ENCODE measurements around the gene OR5D16.
"Not testable (repeated sequence)": the region's sequence is repeated elsewhere in the genome, so short reads cannot be mapped to it uniquely, and the experiment has no call there.

Gene OR5D16

DNA sequence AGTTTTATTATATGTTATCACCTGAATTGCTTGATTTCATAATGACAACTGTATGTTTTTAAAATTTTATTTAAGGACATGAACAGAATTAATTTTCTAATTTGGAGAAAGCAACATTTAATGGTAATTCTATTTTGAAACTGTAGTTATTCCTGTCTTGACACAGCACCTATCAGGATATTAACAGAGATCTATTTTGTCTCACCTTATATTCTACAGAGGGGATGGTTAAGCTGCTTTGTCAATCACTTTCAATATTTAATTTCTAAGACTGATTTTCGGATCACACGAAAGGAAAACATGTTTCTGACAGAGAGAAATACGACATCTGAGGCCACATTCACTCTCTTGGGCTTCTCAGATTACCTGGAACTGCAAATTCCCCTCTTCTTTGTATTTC, at the start of gene OR5D16:
TSS of gene OR5D16 (plus strand) at position 301 of the 400 bp plus-strand sequence. CDS start at position 301, 0 bp downstream.
- DNase-seq (ENCODE audit: low spot score), result no peak

DNA sequence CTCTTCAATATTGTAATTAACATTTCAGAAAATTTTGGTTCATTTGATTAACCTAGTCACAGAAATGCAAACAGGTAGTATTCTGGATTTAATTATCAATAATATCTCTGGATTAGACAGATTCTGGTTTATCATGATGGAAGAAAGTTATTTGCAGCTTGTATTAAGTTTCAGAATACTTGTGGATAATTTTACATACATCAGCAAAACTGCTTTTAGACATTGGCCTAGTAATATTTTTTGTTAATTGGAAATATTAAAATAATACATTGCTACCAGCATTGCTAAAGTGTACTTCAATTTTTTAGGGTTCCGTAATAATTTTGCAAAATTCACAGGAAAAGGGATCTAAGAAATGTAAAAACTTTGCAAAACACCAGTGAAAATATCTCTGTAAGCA, 46.9 kb upstream of the OR5D16 start:
- DNase-seq (ENCODE audit: low spot score), result no peak

DNA sequence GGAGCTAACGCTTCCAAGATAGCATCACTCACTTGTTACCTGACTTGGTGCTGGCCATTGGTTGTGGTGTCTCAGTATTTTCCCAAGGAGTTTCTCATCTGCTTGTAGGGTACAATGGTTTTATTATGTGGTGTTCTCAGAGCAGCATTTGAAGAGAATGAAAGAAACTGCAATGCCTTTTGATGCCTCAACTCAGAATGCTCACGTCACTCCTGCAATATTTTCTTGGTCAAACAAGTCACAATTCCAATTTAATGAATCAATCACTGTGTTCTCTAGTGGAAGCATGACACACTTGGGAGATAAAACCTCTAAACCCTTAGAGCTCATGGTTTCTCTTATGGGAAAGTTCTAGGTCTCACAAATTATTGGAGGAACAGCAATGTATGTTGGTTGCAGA, 45.2 kb upstream of the OR5D16 start:
- DNase-seq (ENCODE audit: low spot score), result no peak

DNA sequence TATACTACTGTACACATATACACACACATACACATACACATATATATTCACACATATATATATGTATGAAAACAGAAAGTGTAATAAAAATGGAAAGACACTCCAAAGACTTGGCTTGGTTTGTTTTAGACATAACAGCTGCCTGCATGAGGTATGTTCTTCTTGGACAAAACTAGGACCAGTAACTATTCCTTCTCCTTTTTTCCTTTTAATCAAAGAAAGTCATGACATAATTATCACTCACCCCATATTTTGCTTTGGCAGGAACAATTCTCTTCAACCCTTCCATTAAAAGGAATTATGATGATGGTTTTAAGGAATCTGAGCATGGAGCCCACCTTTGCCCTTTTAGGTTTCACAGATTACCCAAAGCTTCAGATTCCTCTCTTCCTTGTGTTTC, 43.3 kb upstream of the OR5D16 start, which contains the start of gene OR5D14:
TSS of gene OR5D14 (plus strand) at position 301 of the 400 bp plus-strand sequence. CDS start at position 301, 0 bp downstream.
- DNase-seq (ENCODE audit: low spot score), result no peak

DNA sequence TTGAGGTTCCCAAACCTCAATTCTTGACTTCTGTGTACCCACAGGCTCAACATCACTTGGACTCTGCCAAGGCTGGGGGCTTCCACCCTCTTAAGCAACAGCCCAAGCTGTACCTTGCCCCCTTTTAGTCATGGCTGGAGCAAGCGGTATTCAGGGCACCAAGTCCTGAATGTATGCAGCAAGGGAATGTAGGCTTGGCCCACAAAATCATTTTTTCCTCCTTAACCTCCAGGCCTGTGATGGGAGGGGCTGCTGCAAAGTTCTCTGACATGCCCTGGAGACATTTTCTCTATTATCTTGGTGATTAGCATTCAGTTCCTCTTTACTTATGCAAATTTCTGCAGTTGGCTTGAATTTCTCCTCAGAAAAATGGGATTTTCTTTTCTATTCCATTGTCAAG, 32.3 kb upstream of the OR5D16 start:
- no peak for DNase-seq (ENCODE audit: low spot score)

DNA sequence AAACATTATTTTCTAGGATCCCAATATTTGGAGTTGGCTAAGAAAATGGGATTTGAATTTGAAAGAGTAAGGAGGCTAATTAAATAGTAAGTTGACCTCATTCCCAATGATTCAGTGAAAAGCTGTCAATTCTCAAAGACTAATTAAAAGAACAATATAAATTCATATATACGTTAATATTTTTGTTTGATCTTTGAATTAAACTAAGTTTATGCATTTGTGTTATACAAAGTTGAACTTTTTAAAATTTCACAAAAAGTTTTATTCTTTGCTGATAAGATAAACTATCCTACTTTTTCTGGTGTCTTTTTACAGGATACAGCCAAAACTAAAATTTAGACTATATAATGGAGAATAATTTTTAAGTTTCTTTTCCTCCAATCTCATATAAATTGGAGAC, 27.5 kb upstream of the OR5D16 start, which contains the start of gene OR5L1:
TSS of gene OR5L1 (plus strand) at position 301 of the 400 bp plus-strand sequence. CDS start 100 bp downstream, outside the sequence.
- no peak for DNase-seq (ENCODE audit: low spot score)

DNA sequence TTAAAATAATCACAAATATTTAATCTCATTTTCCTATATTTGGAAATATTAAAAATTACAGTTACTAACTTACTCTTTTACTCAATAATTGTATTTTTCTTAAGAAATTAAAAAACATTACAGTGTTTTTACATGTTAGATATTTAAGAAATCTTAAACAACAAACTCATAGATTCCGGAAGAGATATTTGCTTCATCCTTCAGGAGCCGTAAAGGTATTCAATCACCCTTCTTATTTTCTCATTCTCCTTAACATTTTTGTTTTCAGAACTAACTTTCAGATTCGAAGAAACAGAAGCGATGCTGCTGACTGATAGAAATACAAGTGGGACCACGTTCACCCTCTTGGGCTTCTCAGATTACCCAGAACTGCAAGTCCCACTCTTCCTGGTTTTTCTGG, 19.2 kb upstream of the OR5D16 start, which contains the start of gene OR5D18:
TSS of gene OR5D18 (plus strand) at position 301 of the 400 bp plus-strand sequence. CDS start at position 301, 0 bp downstream.
- no peak for DNase-seq (ENCODE audit: low spot score)

DNA sequence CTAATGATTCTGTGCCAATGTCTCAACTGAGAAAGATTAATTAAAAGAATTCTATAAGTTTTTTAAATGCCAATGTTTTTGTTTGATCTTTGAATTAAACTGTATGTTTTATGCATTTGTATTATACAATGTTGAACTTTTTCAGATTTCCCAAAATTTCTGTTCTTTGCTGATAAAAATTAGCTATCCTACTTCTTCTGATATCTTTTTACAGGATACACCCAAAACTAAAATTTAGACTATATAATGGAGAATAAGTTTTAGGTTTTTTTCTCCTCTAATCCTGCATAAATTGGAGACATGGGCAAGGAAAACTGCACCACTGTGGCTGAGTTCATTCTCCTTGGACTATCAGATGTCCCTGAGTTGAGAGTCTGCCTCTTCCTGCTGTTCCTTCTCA, 11.6 kb upstream of the OR5D16 start, which contains the start of gene OR5L2:
TSS of gene OR5L2 (plus strand) at position 301 of the 400 bp plus-strand sequence. CDS start at position 301, 0 bp downstream.
- DNase-seq (ENCODE audit: low spot score), result no peak

DNA sequence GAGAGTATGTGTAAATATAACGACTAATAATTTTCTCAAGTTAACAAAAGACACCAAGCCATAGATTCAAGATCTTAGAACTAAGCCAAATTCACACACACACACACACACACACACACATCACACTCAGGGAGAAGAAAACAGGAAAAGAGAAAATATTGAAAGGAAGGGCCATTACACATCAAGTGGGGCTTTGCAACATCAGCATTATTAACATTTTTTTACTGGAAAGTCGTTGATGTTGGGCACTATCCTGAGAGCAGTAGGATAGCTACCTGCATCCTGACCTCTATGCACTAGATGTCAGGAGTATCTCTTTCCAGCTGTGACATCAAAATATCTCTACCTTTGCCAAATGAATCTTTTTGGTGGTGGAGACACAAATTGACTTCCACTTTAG, 8.9 kb downstream of the OR5D16 start:
- DNase-seq (ENCODE audit: low spot score), result no peak

DNA sequence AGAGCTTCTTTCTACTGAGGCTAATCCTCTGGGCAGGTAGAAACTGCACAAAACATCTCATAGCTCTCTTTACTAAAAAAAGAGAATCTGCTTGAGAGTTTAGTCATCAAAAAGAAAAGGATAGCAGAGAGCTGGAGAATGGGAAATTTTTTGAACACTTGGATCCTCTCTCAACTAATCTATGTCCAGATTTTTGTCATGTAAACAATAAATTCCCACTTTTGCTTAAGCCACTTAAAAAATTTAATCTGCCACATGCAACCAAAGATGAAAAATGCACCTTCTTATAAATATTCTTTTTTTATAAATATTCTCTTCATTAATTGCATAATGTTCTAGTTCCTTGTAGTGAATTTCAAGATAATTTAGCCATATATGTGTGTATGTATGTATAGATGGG, 10.5 kb downstream of the OR5D16 start:
- no peak for DNase-seq (ENCODE audit: low spot score)

DNA sequence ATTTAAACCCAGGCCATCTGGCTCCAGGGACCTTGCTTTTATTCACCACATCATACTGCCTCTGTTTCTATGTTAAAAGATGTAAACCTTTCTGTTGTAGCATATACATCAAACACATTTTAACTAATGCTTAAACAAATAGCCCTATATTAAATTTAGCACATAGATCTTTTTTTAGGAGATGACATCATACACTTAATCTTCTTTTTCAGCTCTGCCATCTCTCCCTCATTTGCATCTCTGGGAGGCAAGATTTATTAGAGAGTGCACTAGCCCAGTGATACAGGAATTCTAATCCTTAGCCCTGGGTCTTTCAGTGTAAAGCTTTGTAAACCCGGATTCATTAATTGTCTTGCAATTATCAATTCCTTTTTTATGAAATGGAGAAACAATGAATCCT, 13.6 kb downstream of the OR5D16 start:
- no peak for DNase-seq (ENCODE audit: low spot score)

DNA sequence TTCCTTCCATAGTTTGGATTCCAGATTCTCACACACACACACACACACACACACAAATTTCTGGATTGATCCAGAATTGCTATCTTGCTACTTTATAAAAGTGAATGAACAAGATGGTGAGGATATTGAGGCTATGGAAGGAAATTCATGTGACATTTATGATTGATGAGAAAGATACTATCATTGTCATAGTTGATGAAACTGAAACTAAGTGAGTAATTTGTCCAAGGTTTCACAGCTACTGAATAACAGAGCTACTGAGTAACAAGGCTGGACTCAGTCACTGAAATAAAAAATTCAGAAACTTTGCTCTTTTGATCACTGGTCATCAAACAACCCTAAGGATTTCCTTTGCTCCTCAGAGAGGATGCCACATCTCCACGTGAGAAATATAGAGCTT, 16.2 kb downstream of the OR5D16 start:
- DNase-seq (ENCODE audit: low spot score), result no peak

DNA sequence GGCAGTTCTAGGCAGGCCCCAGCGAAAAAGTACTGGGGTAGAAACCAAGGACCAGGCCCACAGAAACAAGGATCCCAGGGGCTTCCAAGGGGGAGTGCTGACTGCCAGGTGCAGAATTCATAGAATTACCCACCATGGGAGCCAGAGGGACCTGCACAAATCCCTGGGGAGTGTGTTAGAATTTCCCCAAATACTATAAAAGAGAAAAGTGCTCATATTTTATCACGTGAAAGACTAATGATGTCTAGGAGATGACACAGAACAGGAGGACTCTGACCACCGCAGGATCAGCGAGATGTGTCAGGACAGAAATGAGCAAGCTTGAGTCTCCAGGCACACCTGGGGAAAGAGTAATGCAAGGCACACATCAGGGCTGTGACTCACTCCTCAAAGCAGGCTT, 28.8 kb downstream of the OR5D16 start:
- DNase-seq (ENCODE audit: low spot score), result not testable (repeated sequence)

DNA sequence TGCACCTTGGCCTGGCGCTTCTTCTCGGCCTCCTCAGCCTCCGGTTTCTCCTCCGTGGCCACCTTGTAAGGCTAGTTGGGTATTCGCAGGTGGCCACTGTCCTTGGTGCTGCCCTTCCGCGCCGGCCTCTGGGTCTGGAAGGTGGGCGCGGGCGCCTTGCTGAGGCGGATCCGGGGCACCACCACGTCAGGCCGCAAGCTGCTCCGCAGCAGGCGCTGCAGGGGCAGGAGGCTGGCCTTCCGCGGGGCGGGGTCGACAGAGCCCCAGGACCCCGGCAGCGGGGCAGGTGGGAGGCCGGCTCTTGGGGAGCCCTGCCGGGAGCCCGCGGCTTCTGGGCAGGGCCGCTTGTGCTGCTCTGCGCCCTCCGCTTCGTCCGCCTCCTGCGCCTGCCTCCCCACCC, 34.2 kb downstream of the OR5D16 start:
- not testable (repeated sequence) for DNase-seq (ENCODE audit: low spot score)

DNA sequence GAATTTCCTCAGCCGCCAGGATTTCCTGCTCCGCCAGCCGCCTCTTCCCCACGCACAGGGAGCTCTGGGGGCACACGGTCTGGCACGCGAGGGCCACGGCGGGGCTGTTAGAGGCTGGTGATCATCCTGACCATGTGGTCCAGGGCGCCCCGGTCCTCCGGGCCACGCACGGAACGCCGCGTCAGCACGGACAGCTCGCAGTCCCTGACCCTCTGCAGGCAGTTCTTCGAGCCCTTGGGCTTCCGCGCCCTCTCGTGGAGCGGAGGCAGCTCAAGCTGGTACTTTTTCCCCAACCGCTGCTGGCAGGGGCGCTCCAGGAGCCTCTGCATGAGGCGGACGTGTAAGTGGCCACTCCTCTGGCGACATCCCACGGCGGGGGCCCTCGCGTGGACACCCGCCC, 34.6 kb downstream of the OR5D16 start:
- not testable (repeated sequence) for DNase-seq (ENCODE audit: low spot score)

DNA sequence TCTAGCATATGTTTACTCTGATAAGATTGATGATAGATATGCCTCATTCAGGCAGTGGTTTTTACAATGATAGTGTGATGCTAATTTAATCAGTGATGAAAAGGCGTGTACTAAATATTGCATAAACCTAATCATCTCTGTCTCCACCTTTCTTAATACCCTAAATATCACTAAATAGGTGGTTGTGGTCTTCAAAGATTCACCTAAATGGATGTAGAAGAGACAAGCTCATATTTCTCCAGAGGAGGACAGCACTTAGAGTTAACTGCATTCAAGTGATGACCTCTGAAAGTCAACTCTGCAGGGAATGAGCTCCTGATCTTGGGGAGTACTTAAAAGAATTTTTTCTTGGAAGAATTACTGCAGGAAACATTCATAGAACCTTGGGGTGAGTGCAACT, 44.4 kb downstream of the OR5D16 start, which contains the start of gene TRIM51:
TSS of gene TRIM51 (plus strand) at position 301 of the 400 bp plus-strand sequence. CDS start 2,132 bp downstream, outside the sequence.
- not testable (repeated sequence) for DNase-seq (ENCODE audit: low spot score)

DNA sequence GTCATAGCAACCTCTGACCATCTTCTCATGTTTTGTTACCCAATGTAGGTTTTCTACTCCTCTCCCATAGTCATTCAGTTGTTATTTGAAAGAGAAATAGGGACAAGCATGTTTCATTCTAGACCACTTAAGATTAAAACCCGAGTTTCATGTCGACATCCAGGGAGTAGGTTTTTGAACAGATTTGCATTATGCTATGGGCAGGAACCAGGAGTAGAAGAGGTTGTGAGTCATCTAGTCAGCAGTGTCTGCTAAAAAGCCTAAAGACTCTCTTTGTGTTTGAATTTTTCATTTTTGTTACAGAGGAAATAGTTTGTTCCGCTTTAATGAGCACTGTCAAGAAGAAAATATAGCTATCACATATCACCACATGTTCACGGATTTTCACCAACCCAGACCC, 46.4 kb downstream of the OR5D16 start:
- not testable (repeated sequence) for DNase-seq (ENCODE audit: low spot score)

DNA sequence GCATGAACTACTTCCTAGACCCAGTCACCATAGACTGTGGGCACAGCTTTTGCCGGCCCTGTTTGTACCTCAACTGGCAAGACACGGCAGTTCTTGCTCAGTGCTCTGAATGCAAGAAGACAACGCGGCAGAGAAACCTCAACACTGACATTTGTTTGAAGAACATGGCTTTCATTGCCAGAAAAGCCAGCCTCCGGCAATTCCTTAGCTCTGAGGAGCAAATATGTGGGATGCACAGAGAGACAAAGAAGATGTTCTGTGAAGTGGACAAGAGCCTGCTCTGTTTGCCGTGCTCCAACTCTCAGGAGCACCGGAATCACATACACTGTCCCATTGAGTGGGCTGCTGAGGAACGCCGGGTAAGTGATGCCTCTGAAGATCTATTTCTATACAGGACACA, 46.9 kb downstream of the OR5D16 start:
- DNase-seq (ENCODE audit: low spot score), result not testable (repeated sequence)

Measured in SW480 (cell line).